AG08395 (cell line): ENCODE measurements around the gene SMCHD1.
"Not testable (repeated sequence)": the region's sequence is repeated elsewhere in the genome, so short reads cannot be mapped to it uniquely, and the experiment has no call there.

Source experiments
- DNase-seq: peaks from one replicate; pipeline ENCODE4 v3.0.0; 2012; ENCODE audit warnings: mixed read lengths, low spot score

Gene SMCHD1

GRCh38 chr18:2716394-2717326 is 61.1 kb downstream of the SMCHD1 start:
- DNase-seq = no peak

DNA sequence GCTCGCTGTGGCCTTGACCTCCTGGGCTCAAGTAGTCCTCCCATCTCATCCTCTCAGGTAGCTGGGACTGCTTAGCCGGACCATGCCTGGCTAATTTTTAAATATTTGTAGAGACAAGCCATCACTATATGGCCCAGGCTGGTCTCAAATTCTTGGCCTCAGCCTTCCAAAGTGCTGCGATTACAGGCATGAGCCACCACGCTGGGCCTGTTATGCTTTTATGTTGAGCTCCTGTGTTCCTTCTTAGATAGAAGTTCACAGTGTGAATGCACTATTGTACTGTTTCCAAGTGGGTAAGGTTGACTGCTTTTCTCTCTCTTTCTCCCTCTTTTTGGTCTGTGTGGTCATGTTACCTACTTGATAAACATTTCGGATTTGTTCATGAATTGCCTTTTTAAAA is 61.9 kb downstream of the SMCHD1 start:
- DNase-seq = no peak

DNA sequence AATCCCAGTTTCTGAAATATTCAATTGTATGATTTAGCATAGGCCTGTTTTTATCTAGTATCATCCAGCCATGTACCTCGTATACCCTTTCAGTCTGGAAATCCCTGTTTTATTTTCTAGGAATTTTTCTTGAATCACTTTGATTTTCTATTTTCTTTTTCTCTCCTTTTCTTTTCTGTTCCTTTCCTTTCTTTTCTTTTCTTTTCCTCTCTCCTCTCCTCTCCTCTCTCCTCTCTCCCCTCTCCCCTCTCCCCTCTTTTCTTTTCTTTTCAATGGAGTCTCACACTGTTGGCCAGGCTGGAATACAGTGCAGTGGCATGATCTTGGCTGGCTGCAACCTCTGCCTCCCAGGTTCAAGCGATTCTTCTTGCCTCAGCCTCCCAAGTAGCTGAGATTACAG is 63.5 kb downstream of the SMCHD1 start:
- no peak for DNase-seq

- no peak for DNase-seq
Measured at GRCh38 chr18:2723207-2723606, 67.7 kb downstream of the SMCHD1 start.

- no peak for DNase-seq
Measured at GRCh38 chr18:2729757-2730156, 74.2 kb downstream of the SMCHD1 start.

GRCh38 chr18:2736823-2737222 is 81.3 kb downstream of the SMCHD1 start:
- DNase-seq = no peak

DNA sequence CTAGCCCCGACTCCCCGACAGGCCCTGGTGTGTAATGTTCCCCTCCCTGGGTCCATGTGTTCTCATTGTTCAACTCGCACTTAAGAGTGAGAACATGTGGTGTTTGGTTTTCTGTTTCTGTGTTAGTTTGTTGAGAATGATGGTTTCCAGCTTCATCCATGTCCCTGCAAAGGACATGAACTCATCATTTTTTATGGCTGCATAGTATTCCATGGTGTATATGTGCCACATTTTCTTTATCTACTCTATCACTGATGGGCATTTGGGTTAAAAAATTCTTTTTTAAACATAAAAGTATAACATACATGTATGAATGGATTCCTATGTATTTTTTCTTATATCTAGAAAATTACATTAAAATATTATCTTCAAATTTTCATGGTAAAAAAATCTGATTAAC is 84.6 kb downstream of the SMCHD1 start:
- DNase-seq = not testable (repeated sequence)

DNA sequence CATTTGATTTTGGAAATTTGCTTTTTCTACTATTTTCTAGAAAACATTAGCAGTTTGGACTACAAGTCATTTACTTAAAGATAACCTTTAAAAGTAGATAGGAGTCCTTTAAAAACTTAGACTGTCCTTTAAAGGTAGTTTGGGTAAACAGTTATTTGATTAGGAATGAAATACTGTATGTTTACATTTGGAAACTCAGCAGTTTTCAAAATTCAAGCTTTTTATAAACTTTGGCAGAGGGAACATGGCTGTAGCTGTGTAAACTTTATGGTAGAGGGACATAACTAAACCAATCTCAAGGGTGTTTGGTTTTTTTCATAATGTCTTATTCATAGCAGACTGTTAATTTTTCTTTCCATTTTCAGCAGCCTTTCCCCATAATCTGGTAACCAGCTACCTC is 90.7 kb downstream of the SMCHD1 start:
- no peak for DNase-seq

DNA sequence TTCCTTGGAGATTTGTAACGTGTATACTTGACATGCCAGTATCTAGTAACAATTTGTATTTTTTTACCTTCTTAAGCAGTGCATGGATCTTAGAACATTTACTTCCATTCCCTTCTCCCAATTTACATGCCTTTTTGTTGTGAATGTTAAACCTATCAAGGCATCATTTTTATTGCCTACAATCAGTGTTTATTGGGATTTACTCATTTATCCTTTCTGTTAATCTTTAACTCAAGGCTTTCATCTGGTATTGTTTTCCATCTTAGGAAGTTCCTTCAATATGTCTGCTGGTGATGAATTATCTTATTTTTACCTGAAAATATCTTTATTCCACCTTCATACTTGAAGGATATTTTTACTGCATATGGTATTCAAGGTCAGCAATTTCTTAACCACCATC is 102.8 kb downstream of the SMCHD1 start:
- no peak for DNase-seq

DNA sequence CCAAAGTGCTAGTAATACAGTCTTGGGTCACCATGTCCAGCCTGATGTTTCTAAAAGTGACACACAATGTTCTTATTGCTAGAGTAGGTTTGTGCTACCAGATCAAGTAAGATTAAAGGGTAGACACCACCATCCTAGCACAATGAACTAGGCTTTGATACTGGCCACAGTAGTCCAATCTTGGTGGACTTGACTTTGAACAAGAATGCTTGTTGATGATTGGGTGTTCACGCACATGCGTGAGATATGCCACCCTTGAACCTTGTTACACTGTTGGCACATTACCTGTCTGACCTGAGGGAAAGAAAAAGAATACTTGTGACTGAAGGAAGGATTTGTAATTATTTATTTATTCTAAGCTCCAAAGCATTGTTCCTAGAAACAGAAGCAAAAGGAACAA is 119.1 kb downstream of the SMCHD1 start:
- no peak for DNase-seq

- no peak for DNase-seq
Measured at GRCh38 chr18:2776601-2777000, 121.1 kb downstream of the SMCHD1 start.

DNA sequence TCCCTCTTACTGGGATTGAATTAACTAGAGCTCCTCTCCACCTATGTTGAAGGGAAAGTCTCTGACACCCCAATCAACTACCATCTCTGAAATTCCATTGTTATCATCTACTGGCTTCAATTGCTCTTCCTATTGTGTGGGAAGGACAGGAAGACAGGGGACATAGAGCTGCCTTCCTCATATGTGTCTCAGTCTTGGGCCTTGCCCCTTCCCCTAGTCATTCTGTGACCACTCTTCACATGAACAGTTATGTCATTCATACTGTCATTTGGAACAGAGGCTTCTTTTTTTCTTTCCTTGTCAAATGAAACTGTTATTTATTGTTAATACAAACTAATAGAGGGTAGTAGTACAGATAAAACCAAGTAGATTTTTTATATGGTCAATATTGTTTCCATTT is 121.7 kb downstream of the SMCHD1 start:
- no peak for DNase-seq

- no peak for DNase-seq
Measured at GRCh38 chr18:2780750-2781149, 125.2 kb downstream of the SMCHD1 start.

DNA sequence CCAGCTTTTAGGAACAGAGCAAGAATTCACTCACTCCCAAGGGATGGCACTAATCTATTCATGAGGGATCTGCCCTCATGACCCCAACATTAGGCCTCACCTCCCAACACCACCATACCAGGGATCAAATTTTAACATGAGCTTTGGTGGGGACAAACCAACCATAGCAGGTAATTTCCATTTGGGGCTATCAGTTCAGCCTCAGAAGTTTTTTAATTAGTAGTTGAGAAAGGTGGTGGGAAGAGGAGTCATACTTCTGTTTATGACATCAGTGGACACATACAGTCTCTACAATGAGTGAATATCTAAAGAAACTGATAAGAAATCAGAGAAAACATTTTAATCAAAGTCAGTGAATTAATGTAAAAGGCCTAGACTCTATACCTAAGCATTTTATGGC is 131.7 kb downstream of the SMCHD1 start:
- DNase-seq = no peak

GRCh38 chr18:2792395-2792794 is 136.9 kb downstream of the SMCHD1 start:
- no peak for DNase-seq

DNA sequence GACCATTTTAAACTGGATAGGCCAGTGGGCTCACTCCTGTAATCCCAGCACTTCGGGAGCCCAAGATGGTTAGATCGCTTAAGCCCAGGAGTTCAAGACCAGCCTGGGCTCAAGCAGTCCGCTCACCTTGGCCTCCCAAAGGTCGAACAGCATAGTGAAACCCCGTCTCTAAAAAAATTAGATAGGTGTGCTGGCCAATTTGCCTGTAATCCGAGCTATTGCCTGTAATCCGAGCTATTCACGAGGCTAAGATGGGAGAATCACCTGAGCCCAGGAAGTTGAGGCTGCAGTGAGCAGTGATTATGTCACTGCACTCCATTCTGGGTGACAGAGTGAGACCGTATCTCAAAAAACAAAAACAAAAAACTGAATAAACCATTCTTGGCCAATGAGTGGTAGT is 138.6 kb downstream of the SMCHD1 start:
- DNase-seq = no peak

DNA sequence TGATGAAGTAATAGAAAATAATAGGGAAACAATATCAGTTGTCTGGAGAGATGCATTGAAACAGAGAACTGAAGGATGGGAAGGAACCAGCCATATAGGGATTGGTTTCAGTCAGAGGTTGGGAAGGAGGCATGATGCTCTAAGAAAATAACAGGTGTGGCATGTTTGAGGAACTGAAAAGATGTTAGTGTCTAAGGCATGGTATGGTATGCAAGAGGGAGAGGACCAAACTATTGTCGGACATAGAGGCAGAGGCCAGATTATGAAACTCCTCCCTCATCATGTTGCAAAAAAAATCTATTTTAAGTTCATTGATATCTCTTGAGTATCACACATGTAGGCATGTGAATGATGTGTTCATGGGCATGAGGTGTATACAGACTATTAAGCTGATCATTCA is 142.4 kb downstream of the SMCHD1 start:
- DNase-seq = no peak

GRCh38 chr18:2799369-2799768 is 143.8 kb downstream of the SMCHD1 start:
- DNase-seq = no peak

GRCh38 chr18:2805970-2806943 is 150.7 kb downstream of the SMCHD1 start:
- peak; percentile 17 for DNase-seq

GRCh38 chr18:2808640-2809039 is 153.1 kb downstream of the SMCHD1 start:
- not testable (repeated sequence) for DNase-seq

GRCh38 chr18:2809666-2810183 is 154.2 kb downstream of the SMCHD1 start:
- not testable (repeated sequence) for DNase-seq

- no peak for DNase-seq
Measured at GRCh38 chr18:2811416-2811815, 155.9 kb downstream of the SMCHD1 start.

DNA sequence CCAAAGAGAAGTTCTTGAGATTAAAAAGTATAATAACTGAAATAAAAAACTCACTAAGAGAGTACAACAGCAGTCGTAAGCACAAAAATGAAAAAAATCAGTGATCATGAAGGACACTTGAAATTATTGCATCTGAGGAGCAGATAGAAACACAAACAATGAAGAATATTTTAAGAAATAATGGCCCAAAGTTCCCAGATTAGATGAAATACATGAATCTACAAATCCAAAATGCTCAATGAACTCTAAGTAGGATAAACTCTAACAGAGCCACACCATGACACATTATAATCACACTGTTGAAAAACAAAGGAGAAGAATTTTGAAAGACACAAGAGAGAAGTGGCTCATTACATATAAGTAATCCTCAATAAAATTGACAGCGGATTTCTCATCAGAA is 159.4 kb downstream of the SMCHD1 start:
- DNase-seq = no peak
